Measurements from ENCODE around the gene MDGA2. TPM values are rescaled to one million over a fixed set of nuclear protein-coding genes. Genes with fewer than 3 reads are reported as not detected.
"Not testable (repeated sequence)": the region's sequence is repeated elsewhere in the genome, so short reads cannot be mapped to it uniquely, and the experiment has no call there.

MDGA2 gene
- total RNA-seq, 4 donors from 2014 or later, result 4.2 TPM; not detected in 3

GRCh38 chr14:47322751-47323150 lies 352.7 kb downstream of the MDGA2 start:
- H3K27ac ChIP-seq, result no peak overlapping the region
- no peaks in the 10 kb centered on the region for H3K36me3 ChIP-seq
- no peak for TF ChIP-seq CTCF (IDR thresholded peaks at IDR 0.05)
- no peak for TF ChIP-seq POLR2A (IDR thresholded peaks at IDR 0.05)
- no peak for DNase-seq
- H3K4me3 ChIP-seq, result no peak overlapping the region
- no peaks in the 10 kb centered on the region for H3K9me3 ChIP-seq
- H3K4me1 ChIP-seq, result no peaks in the 10 kb centered on the region
- intact Hi-C loops (cut with DNase I; ENCODE audit: low total_unique reads), result no loop called here
- H3K27me3 ChIP-seq, result no peaks in the 10 kb centered on the region

- H3K36me3 ChIP-seq, result no peaks in the 10 kb centered on the region
- TF ChIP-seq POLR2A (IDR thresholded peaks at IDR 0.05) (no peak), CTCF (IDR thresholded peaks at IDR 0.05) (no peak)
- H3K4me3 ChIP-seq, result no peak overlapping the region
- intact Hi-C loops (cut with DNase I; ENCODE audit: low total_unique reads), result no loop called here
- DNase-seq, result no peak
- no peaks in the 10 kb centered on the region for H3K27me3 ChIP-seq
- no peak overlapping the region for H3K27ac ChIP-seq
- no peaks in the 10 kb centered on the region for H3K4me1 ChIP-seq
- H3K9me3 ChIP-seq, result no peaks in the 10 kb centered on the region
Observed at GRCh38 chr14:47302121-47302520, 373.3 kb downstream of the MDGA2 start.

GRCh38 chr14:47300796-47301195 lies 374.6 kb downstream of the MDGA2 start:
- intact Hi-C loops (cut with DNase I; ENCODE audit: low total_unique reads), result no loop called here
- Histone ChIP-seq H3K27ac (no peak overlapping the region), H3K4me3 (no peak overlapping the region), H3K4me1 (no peaks in the 10 kb centered on the region), H3K27me3 (no peaks in the 10 kb centered on the region), H3K36me3 (no peaks in the 10 kb centered on the region), H3K9me3 (no peaks in the 10 kb centered on the region)
- no peak for DNase-seq
- TF ChIP-seq POLR2A (IDR thresholded peaks at IDR 0.05) (no peak), CTCF (IDR thresholded peaks at IDR 0.05) (no peak)

GRCh38 chr14:47297374-47297773 lies 378.0 kb downstream of the MDGA2 start:
- Histone ChIP-seq H3K4me1 (no peaks in the 10 kb centered on the region), H3K36me3 (no peaks in the 10 kb centered on the region), H3K27ac (no peak overlapping the region), H3K27me3 (no peaks in the 10 kb centered on the region), H3K4me3 (no peak overlapping the region), H3K9me3 (no peaks in the 10 kb centered on the region)
- TF ChIP-seq CTCF (IDR thresholded peaks at IDR 0.05) (no peak), POLR2A (IDR thresholded peaks at IDR 0.05) (no peak)
- DNase-seq, result no peak
- intact Hi-C loops (cut with DNase I; ENCODE audit: low total_unique reads), result no loop called here

GRCh38 chr14:47284283-47284682 lies 391.1 kb downstream of the MDGA2 start:
- Histone ChIP-seq H3K4me3 (no peak overlapping the region), H3K36me3 (no peaks in the 10 kb centered on the region), H3K27ac (no peak overlapping the region), H3K9me3 (no peaks in the 10 kb centered on the region), H3K4me1 (no peaks in the 10 kb centered on the region), H3K27me3 (peaks cover 0 to 3% of the 10 kb centered on the region in 2 donors)
- DNase-seq, result no peak
- TF ChIP-seq POLR2A (IDR thresholded peaks at IDR 0.05), result no peak
- no peak for TF ChIP-seq CTCF (IDR thresholded peaks at IDR 0.05)
- intact Hi-C loops (cut with DNase I; ENCODE audit: low total_unique reads), result no loop called here

- H3K4me3 ChIP-seq; intact Hi-C loops (cut with DNase I; ENCODE audit: low total_unique reads); H3K27ac ChIP-seq; H3K36me3 ChIP-seq; H3K9me3 ChIP-seq; H3K27me3 ChIP-seq; H3K4me1 ChIP-seq; DNase-seq: not testable (repeated sequence)
Observed at GRCh38 chr14:47281761-47282160, 393.6 kb downstream of the MDGA2 start.

All from uterus (tissue), 4 donors.